HG03521 (cell line): ENCODE measurements around the gene GSG1L.

Experiments
- ATAC-seq: cut with Tn5 transposase; IDR thresholded peaks from one replicate; pipeline ENCODE4 v1.9.1; 2021; ENCODE audit warnings: mild to moderate bottlenecking, moderate library complexity; ENCODE audit not compliant: unreplicated experiment

GSG1L gene

GRCh38 chr16:27779641-27780164, 283.8 kb downstream of the GSG1L start:
- no peak for ATAC-seq

- no peak for ATAC-seq
These were observed 284.5 kb downstream of the GSG1L start for GRCh38 chr16:27778926-27779570.

- ATAC-seq = no peak
These were observed 285.2 kb downstream of the GSG1L start for GRCh38 chr16:27778171-27778925.

GRCh38 chr16:27777527-27777926, 286.0 kb downstream of the GSG1L start:
- ATAC-seq = no peak

- ATAC-seq = no peak
These were observed 286.8 kb downstream of the GSG1L start for GRCh38 chr16:27776556-27777225.

- no peak for ATAC-seq
These were observed 288.3 kb downstream of the GSG1L start for GRCh38 chr16:27775254-27775653.

GRCh38 chr16:27774779-27775178, 288.7 kb downstream of the GSG1L start:
- no peak for ATAC-seq

GRCh38 chr16:27773344-27773743, 290.2 kb downstream of the GSG1L start:
- ATAC-seq = no peak

GRCh38 chr16:27772093-27772825, 291.3 kb downstream of the GSG1L start:
- no peak for ATAC-seq

- no peak for ATAC-seq
These were observed 292.2 kb downstream of the GSG1L start for GRCh38 chr16:27771201-27771910.

- ATAC-seq = no peak
These were observed 293.0 kb downstream of the GSG1L start for GRCh38 chr16:27770271-27771196.

- ATAC-seq = no peak
These were observed 293.8 kb downstream of the GSG1L start for GRCh38 chr16:27769561-27770255.

- no peak for ATAC-seq
These were observed 294.8 kb downstream of the GSG1L start for GRCh38 chr16:27768651-27769272.

- ATAC-seq = no peak
These were observed 295.4 kb downstream of the GSG1L start for GRCh38 chr16:27767971-27768591.

- no peak for ATAC-seq
These were observed 296.4 kb downstream of the GSG1L start for GRCh38 chr16:27767081-27767480.

GRCh38 chr16:27766236-27766925, 297.1 kb downstream of the GSG1L start:
- ATAC-seq = no peak
